LNCAP (cell line): ENCODE measurements around the gene UGT1A5.

Experiments used
- TF ChIP-seq, protein P1 (sequence below): fragments of 450-650 bp; IDR thresholded peaks from 2 replicates; pipeline ENCODE4 v1.5.1; 2017; ENCODE audit warnings: mild to moderate bottlenecking

The UGT1A5 gene

DNA sequence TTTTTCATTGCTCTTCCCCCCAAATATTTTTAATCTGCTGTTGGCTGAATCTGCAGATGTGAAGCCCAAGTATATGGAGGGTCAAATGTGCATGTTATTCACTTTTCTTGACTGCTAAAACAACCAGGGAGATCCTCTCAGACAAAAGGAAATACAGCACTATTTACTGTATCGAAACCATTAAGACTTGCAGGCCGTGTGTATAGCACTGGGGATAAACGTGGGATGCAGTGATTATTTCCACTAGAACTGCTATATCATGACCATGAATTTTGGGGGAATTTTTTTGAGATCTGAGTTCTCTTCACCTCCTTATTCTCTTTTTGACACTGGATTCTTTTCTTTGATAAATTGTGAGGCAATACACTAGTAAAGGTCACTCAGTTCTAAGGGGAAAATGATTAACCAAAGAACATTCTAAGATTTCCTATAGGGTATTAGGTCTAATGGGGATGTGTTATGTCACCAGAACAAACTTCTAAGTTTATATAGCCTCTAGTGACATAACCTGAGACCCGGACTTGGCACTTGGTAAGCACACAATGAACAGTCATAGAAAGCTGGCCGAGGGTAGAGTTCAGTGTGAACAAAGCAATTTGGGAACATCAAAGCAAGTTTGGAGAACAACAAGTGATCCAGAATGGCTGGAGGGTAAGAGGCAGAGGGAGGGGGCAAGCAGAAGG, 32.5 kb downstream of the UGT1A5 start:
- TF ChIP-seq, protein P1, sequence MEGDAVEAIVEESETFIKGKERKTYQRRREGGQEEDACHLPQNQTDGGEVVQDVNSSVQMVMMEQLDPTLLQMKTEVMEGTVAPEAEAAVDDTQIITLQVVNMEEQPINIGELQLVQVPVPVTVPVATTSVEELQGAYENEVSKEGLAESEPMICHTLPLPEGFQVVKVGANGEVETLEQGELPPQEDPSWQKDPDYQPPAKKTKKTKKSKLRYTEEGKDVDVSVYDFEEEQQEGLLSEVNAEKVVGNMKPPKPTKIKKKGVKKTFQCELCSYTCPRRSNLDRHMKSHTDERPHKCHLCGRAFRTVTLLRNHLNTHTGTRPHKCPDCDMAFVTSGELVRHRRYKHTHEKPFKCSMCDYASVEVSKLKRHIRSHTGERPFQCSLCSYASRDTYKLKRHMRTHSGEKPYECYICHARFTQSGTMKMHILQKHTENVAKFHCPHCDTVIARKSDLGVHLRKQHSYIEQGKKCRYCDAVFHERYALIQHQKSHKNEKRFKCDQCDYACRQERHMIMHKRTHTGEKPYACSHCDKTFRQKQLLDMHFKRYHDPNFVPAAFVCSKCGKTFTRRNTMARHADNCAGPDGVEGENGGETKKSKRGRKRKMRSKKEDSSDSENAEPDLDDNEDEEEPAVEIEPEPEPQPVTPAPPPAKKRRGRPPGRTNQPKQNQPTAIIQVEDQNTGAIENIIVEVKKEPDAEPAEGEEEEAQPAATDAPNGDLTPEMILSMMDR, result no peak

GRCh38 chr2:233746475-233747282, 34.0 kb downstream of the UGT1A5 start:
- TF ChIP-seq, protein P1, result no peak

DNA sequence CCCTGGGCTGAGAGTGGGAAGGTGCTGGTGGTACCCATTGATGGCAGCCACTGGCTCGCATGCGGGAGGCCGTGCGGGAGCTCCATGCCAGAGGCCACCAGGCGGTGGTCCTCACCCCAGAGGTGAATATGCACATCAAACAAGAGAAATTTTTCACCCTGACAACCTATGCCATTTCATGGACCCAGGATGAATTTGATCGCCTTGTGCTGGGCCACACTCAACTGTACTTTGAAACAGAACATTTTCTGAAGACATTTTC, 34.5 kb downstream of the UGT1A5 start:
- TF ChIP-seq, protein P1, result no peak

GRCh38 chr2:233754872-233755611, 42.3 kb downstream of the UGT1A5 start:
- TF ChIP-seq, protein P1, result no peak

DNA sequence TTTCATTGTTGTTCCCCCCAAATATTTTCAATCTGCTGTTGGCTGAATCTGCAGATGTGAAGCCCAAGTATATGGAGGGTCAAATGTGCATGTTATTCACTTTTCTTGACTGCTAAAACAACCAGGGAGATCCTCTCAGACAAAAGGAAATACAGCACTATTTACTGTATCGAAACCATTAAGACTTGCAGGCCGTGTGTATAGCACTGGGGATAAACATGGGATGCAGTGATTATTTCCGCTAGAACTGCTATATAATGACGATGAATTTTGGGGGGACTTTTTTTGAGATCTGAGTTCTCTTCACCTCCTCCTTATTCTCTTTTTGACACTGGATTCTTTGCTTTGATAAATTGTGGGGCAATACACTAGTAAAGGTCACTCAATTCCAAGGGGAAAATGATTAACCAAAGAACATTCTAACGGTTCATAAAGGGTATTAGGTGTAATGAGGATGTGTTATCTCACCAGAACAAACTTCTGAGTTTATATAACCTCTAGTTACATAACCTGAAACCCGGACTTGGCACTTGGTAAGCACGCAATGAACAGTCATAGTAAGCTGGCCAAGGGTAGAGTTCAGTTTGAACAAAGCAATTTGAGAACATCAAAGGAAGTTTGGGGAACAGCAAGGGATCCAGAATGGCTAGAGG, 43.8 kb downstream of the UGT1A5 start:
- TF ChIP-seq, protein P1, result no peak

DNA sequence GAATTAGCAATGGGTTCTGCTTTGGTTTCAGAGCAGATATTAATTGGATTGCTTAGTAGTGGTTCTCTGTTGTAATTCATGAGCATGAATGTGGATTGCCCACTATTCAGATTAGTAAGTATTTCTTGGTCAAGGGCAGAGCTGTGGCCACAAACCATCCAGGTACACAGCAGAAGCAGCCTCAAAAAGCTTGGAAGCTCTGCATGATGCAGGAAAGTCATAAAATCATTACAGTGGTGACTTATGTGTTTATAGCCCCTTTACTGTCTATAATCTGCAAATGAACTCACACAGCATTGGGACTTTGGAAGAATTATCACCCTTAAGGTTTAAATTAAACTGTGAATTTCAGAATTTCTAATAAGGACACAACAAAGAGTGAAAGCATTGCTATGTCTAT, 45.4 kb downstream of the UGT1A5 start:
- TF ChIP-seq, protein P1, result no peak

DNA sequence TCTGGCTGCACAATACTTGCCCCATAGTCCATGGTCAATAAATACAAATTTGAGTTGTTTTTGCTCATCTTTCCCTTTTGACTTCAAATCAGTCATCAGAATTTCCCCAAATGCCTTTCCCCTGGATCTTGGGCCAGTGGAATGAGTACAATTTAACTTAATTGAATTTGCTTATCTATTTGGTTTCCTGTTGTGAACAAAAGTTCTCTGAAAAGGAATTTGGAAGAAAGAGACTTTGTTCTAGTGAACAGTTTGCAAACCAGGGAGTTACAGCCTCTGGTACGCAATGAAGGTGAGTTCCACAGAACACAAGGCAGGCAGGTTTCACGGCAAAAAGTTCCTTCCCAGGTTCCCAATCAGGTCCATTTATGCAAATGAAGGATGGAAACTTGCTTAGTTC, 46.1 kb downstream of the UGT1A5 start:
- TF ChIP-seq, protein P1, result no peak
